Activated CD8-positive, alpha-beta memory T cell treated with anti-CD3 and anti-CD28 coated beads, Interleukin-2, amount 50 U/mL, for 48 hours (primary cell): ENCODE measurements around the gene ARMC10.
"Not testable (repeated sequence)": the region's sequence is repeated elsewhere in the genome, so short reads cannot be mapped to it uniquely, and the experiment has no call there.

Experiments used
- DNase-seq: peaks from one replicate; pipeline ENCODE4 v3.0.0-alpha.2; 2020

The ARMC10 gene

GRCh38 chr7:103079836-103080235 lies 4.9 kb downstream of the ARMC10 start:
- DNase-seq: no peak

GRCh38 chr7:103080923-103081322 lies 6.0 kb downstream of the ARMC10 start:
- DNase-seq: no peak

GRCh38 chr7:103082497-103082896 lies 7.6 kb downstream of the ARMC10 start:
- no peak for DNase-seq

- no peak for DNase-seq
Observed at GRCh38 chr7:103083210-103083609, 8.3 kb downstream of the ARMC10 start.

GRCh38 chr7:103092321-103092720 lies 17.4 kb downstream of the ARMC10 start:
- DNase-seq: not testable (repeated sequence)

GRCh38 chr7:103093429-103093828 lies 18.5 kb downstream of the ARMC10 start:
- DNase-seq: no peak

- DNase-seq: no peak
Observed at GRCh38 chr7:103094102-103094501, 19.2 kb downstream of the ARMC10 start.

GRCh38 chr7:103095558-103095957 lies 20.6 kb downstream of the ARMC10 start:
- DNase-seq: not testable (repeated sequence)

GRCh38 chr7:103097041-103097440 lies 22.1 kb downstream of the ARMC10 start:
- DNase-seq: no peak

- DNase-seq: no peak
Observed at GRCh38 chr7:103100348-103100747, 25.4 kb downstream of the ARMC10 start.

- no peak for DNase-seq
Observed at GRCh38 chr7:103101543-103101942, 26.6 kb downstream of the ARMC10 start.

GRCh38 chr7:103106005-103106702 lies 31.2 kb downstream of the ARMC10 start:
- DNase-seq: no peak

GRCh38 chr7:103106703-103107070 lies 31.7 kb downstream of the ARMC10 start:
- not testable (repeated sequence) for DNase-seq

- no peak for DNase-seq
Observed at GRCh38 chr7:103113164-103113563, 38.2 kb downstream of the ARMC10 start.

- no peak for DNase-seq
Observed at GRCh38 chr7:103114576-103115008, 39.7 kb downstream of the ARMC10 start.

- no peak for DNase-seq
Observed at GRCh38 chr7:103115771-103116170, 40.8 kb downstream of the ARMC10 start.

- no peak for DNase-seq
Observed at GRCh38 chr7:103116511-103116910, 41.6 kb downstream of the ARMC10 start.

GRCh38 chr7:103116991-103117390 lies 42.1 kb downstream of the ARMC10 start:
- DNase-seq: no peak

- DNase-seq: no peak
Observed at GRCh38 chr7:103117465-103117864, 42.5 kb downstream of the ARMC10 start.

- no peak for DNase-seq
Observed at GRCh38 chr7:103119791-103120291, 44.9 kb downstream of the ARMC10 start.

- no peak for DNase-seq
Observed at GRCh38 chr7:103120362-103120761, 45.4 kb downstream of the ARMC10 start.

- no peak for DNase-seq
Observed at GRCh38 chr7:103121641-103122040, 46.7 kb downstream of the ARMC10 start.

GRCh38 chr7:103123529-103123928 lies 48.6 kb downstream of the ARMC10 start:
- no peak for DNase-seq

GRCh38 chr7:103124429-103124979 lies 49.6 kb downstream of the ARMC10 start:
- no peak for DNase-seq

- DNase-seq: no peak
Observed at GRCh38 chr7:103127006-103127405, 52.1 kb downstream of the ARMC10 start.
